NCI-H2081 (cell line): ENCODE data around the gene GGTA1.
"Not testable (repeated sequence)": the region's sequence is repeated elsewhere in the genome, so short reads cannot be mapped to it uniquely, and the experiment has no call there.

Experiments used
- DNase-seq, 2 experiments: peaks; one replicate each; lab custom pipeline; 2025; lab: John Stamatoyannopoulos, UW

GGTA1 gene

GRCh38 chr9:121458449-121458848 lies 41.2 kb downstream of the GGTA1 start:
- not testable (repeated sequence) for DNase-seq

GRCh38 chr9:121455527-121456239 lies 44.0 kb downstream of the GGTA1 start:
- no peak for DNase-seq

- DNase-seq = no peak
These were observed 44.7 kb downstream of the GGTA1 start for GRCh38 chr9:121454972-121455371.

GRCh38 chr9:121453232-121453892 lies 46.3 kb downstream of the GGTA1 start:
- DNase-seq = peak; percentile 16 to 58

GRCh38 chr9:121452085-121452484 lies 47.6 kb downstream of the GGTA1 start:
- DNase-seq = no peak

- no peak for DNase-seq
These were observed 48.1 kb downstream of the GGTA1 start for GRCh38 chr9:121451586-121451985.

- peak; percentile 6 to 23 for DNase-seq
These were observed 49.4 kb downstream of the GGTA1 start for GRCh38 chr9:121450241-121450640.

GRCh38 chr9:121449786-121450185 lies 49.9 kb downstream of the GGTA1 start:
- DNase-seq = no peak

- DNase-seq = no peak
These were observed 52.3 kb downstream of the GGTA1 start for GRCh38 chr9:121447321-121447834.

GRCh38 chr9:121445986-121446385 lies 53.7 kb downstream of the GGTA1 start:
- DNase-seq = no peak

GRCh38 chr9:121443981-121444380 lies 55.7 kb downstream of the GGTA1 start:
- no peak for DNase-seq

GRCh38 chr9:121441165-121441564 lies 58.5 kb downstream of the GGTA1 start:
- no peak for DNase-seq

GRCh38 chr9:121439711-121440664 lies 59.7 kb downstream of the GGTA1 start:
- no peak for DNase-seq

GRCh38 chr9:121439016-121439415 lies 60.6 kb downstream of the GGTA1 start:
- no peak for DNase-seq

GRCh38 chr9:121437891-121438290 lies 61.8 kb downstream of the GGTA1 start:
- DNase-seq = no peak

- not testable (repeated sequence) for DNase-seq
These were observed 62.6 kb downstream of the GGTA1 start for GRCh38 chr9:121437046-121437445.

GRCh38 chr9:121434969-121435368 lies 64.7 kb downstream of the GGTA1 start:
- no peak for DNase-seq

- DNase-seq = no peak
These were observed 71.7 kb downstream of the GGTA1 start for GRCh38 chr9:121427899-121428298.

- no peak for DNase-seq
These were observed 75.6 kb downstream of the GGTA1 start for GRCh38 chr9:121424024-121424432.

GRCh38 chr9:121411993-121412392 lies 87.7 kb downstream of the GGTA1 start:
- DNase-seq = no peak

GRCh38 chr9:121405899-121406298 lies 93.7 kb downstream of the GGTA1 start:
- DNase-seq = no peak
